Tracheal epithelial cell (primary cell): ENCODE results near the gene OR14A16. TPM values are rescaled to one million over a fixed set of nuclear protein-coding genes. Genes with fewer than 3 reads are reported as not detected.

Source experiments
- total RNA-seq: library from RNA; depleted of rRNA; stranded (reverse); fragments of >200 nt; gene quantifications from 2 replicates; pipeline ENCODE4 v1.2.1, GENCODE V29; 2014

The OR14A16 gene
- not detected in 2 replicates for total RNA-seq

GRCh38 chr1:247824023-247824422 lies at the start of gene OR14A16:
Gene OR14A16 (minus strand): TSS chr1:247824119. CDS start chr1:247815729, 8,390 bp downstream.

GRCh38 chr1:247857069-247857984 lies 33.4 kb upstream of the OR14A16 start, which contains the start of gene TRIM58:
Gene TRIM58 (plus strand): TSS chr1:247857187. CDS start chr1:247857247, 60 bp downstream.

GRCh38 chr1:247841796-247842195 lies 17.9 kb upstream of the OR14A16 start, which contains the start of gene OR11L1:
Gene OR11L1 (minus strand): TSS chr1:247841896. CDS start chr1:247841896, 0 bp downstream.

Other genes starting within 250 kb of the OR14A16 start
- not detected in 2 replicates for gene OR2G2, start 235.8 kb downstream of the OR14A16 start, total RNA-seq
- gene OR2G3, start 218.5 kb downstream of the OR14A16 start, total RNA-seq = not detected in 2 replicates
- gene OR13G1, start 144.4 kb downstream of the OR14A16 start, total RNA-seq = not detected in 2 replicates
- not detected in 2 replicates for gene OR6F1, start 107.5 kb downstream of the OR14A16 start, total RNA-seq
- not detected in 2 replicates for gene OR14K1, start 85.5 kb downstream of the OR14A16 start, total RNA-seq
- not detected in 2 replicates for gene OR14A2, start 76.0 kb downstream of the OR14A16 start, total RNA-seq
- not detected in 2 replicates for gene OR1C1, start 63.6 kb downstream of the OR14A16 start, total RNA-seq
- gene OR11L1, start 17.8 kb upstream of the OR14A16 start, total RNA-seq = not detected in 2 replicates
- gene TRIM58, start 33.1 kb upstream of the OR14A16 start, total RNA-seq = 0.24 TPM in 1 of 2 replicates, not detected in the other
- not detected in 2 replicates for gene OR2W3, start 71.5 kb upstream of the OR14A16 start, total RNA-seq
- gene OR2T8, start 96.1 kb upstream of the OR14A16 start, total RNA-seq = not detected in 2 replicates
- gene OR2AJ1, start 100.8 kb upstream of the OR14A16 start, total RNA-seq = not detected in 2 replicates
- not detected in 2 replicates for gene OR2L8, start 124.7 kb upstream of the OR14A16 start, total RNA-seq
- gene OR2AK2, start 141.1 kb upstream of the OR14A16 start, total RNA-seq = not detected in 2 replicates
- gene OR2L5, start 189.5 kb upstream of the OR14A16 start, total RNA-seq = not detected in 2 replicates
- gene OR2L2, start 206.0 kb upstream of the OR14A16 start, total RNA-seq = under 0.01 TPM in 1 of 2 replicates, not detected in the other
- not detected in 2 replicates for gene OR2L3, start 222.7 kb upstream of the OR14A16 start, total RNA-seq